Islet precursor cell (in vitro differentiated cells): ENCODE measurements around the gene BLMH.

Experiments
- DNase-seq: peaks from one replicate; pipeline ENCODE4 v3.0.0-alpha.2; 2018

The BLMH gene

DNA sequence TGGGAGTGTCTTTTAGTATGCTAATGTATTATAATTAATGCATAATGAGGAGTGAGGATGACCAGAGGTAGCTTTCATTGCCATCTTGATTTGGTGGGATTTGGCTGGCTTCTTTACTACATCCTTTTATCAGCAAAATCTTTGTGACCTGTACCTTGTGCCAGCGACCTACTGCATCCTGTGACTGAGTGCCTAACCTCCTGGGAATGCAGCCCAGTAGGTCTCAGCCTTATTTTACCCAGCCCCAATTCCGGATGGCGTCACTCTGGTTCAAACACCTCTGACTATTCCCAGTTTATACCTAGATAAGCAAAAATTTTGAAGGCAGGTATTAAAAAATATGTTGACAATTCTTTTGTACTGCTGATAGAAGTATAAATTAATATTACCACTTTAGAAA lies 10.5 kb upstream of the BLMH start:
- peak; percentile 45 for DNase-seq

DNA sequence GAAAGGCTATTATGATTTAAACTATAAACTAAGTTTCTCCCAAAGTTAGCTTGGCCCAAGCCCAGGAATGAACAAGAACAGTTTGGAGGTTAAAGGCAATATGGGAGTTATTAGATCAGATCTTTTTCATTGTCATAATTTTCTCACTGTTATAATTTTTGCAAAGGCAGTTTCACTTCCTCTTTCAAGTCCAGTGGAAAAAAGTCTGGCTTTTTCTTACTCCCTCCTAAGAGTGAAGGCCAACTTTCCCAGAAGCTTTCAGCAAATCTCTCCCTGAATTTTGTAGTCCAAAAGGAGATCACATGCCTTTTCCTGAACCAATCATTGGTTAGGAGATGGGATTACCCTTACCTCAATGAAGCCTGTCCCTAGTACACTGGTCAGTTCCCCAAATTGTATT lies 9.1 kb upstream of the BLMH start:
- no peak for DNase-seq

DNA sequence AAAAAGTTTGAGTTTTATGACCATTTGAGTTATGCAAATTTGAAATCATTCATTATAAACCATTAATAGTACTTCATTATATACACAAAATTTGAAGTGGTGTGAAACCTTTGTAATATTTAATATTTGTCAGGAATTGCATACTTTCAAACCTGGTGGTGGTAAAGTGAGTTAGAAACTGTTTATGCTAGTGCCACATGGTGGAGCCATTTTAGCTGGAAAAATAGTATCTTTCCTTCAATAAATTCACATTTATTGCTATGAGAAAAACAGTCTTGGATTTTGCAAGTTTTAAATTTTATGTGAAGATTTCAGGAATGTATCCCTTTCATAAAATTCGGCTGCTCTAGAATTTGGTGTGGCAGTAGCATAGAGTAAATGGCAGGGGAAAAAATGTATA lies 7.3 kb upstream of the BLMH start:
- DNase-seq, result no peak

DNA sequence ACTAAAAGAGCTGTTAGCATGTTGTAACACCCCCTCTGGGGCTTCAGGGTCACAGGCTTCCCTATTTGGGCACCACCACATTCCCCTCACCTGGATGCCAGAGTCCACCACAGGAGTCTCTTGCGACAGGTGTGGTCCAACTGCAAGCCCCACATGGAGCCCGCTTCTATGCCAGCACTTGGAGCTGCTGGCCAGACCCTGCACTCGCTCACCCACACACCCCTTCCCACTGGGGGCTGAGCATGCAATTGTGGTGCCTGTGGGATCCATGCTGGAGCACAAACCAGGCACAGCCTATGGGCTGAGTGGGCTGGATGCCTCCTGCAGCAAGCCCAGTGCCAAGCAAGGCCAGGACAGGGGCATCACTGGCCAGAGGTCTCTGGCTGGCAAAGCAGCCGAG lies 6.0 kb upstream of the BLMH start:
- peak; percentile 51 for DNase-seq

DNA sequence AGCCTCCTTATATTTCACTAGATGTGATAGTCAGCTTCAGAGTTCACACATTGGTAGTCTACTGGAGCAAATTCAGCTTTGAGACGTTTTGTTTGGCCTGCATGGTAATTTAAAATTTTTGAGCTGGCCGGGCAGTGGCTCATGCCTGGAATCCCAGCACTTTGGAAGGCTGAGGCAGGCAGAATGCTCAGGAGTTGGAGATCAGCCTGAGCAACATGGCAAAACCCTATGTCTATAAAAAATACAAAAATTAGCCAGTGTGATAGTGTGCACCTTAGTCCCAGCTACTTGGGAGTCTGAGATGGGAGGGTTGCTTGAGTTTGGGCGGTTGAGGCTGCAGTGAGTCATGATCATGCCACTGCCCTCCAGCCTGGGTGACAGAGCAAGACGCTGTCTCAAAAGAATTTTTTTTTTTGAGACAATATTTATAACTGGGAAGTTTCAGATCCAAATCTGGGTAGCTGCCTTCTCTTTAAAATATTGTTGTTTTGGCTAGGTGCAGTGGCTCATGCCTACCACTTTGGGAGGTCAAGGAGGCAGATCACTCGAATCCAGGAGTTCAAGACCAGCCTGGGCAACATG lies 4.8 kb upstream of the BLMH start:
- peak; percentile 43 for DNase-seq

DNA sequence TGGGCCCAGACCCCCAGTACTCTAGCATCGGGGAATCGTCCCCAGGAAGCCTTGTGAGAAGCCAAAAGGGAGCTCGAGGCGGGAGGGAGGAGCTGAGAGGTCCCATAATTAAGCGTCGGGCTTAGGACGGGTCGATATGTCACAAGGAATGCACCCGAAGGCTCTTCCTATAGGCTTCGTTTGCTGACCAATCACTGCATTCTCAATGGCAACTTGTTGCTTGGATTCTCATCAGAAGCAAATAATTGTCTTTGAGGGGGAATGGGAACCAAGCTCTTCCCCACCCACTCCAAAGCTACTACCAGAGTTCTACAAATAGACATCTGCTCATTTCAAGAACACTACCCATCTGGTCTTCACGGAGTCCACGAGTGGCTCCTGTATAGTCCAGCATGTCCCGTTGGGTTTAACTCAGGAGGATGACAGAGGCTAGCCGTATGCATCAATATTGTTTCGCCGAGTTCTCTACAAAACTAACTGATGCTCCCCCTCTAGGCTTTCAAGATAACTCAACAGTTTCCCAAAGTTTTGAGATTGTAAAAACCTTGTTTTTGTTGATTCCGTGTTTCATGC lies 628 bp upstream of the BLMH start:
- no peak for DNase-seq

DNA sequence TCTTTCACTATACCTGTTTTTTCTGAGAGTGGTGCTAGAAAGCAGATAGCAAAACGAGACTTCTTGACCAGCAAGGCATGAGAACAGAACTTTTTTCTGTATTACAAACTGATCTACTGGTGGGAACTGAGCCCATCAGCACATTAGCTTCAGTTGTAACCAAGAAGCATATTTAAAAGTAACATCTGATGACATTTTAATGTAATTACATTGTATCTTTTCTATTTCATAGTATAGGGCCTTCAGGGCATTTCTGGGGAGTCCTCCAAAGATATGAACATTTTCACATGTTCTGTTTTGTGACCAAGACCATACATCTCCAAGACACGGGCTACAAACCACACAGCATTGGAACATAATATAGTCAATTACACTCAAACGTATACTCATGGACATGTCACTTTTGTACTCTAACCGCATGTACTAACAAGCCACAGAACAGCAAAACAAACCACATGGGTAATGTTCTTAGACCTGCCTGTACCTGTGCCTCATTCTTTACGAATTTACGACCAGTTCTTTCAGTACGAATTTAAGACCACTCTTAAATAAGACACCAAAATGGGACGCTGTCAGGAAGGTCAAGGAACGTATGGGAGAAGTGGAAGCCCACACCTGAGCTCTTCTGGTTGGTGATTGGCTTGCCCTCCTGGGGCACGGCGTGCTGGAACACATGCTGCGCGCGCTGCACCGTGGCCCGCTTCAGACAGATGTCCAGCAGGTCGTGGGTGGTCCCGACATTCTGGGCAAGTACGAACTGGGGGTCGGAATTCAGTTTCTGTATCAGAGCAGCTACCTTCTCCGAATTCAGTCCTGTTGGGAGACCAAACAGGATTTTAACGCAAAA lies 825 bp downstream of the BLMH start:
- peak; percentile 89 for DNase-seq

DNA sequence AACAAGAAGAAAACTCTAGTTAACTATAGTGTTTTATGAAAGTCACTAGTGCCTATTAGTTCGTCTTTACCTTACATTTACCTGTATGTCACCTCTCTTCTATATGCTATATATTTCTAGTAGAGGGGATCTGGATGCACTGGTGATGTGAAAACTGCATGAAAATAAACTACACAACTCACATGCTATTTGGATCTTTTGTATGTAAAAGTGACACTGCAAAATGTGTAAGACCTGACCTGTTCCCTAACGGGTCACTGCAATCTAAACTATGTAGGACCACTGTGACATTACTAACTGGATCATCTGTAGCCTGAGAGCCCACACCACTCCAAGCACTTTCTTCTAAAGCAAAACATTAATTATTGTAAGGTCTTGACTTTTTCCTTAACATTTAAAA lies 1.7 kb downstream of the BLMH start:
- DNase-seq, result no peak

DNA sequence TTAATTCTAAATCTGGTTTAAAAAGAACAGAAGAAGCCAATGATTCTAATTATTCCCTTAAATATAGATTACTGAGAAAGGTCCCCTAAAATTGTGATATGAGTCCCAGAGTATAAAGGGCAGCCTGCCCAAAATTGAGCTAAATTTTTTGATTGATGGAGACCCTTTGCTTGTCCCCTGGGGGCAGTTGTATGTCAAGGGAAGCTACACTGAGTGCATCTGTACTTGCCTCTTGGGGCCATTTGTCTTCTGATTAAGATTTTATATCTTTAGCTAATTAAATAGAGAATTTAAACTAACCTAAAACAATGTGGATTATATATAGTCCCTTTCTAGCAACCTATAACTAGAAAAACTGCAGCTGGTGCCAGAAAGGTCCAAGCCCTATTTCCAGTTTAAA lies 12.6 kb downstream of the BLMH start:
- DNase-seq, result no peak

DNA sequence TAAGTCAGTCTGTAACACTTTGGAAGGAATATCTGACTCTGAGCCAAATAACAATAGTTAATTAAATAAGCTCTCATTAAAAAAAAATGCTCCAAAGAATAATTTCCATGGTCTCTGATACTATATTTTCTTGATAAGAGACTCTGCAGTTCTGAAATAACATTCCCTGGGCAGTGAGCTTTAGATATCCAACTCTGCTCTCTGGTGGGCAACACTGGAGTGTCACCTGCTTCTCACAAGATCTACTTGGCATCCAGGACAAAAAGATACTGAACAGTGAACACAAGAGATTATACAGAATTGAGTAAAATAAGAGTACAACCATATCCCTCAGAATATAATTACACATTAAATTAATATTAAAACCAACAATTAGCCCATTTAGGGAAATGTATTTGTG lies 13.7 kb downstream of the BLMH start:
- DNase-seq, result peak; percentile 64

DNA sequence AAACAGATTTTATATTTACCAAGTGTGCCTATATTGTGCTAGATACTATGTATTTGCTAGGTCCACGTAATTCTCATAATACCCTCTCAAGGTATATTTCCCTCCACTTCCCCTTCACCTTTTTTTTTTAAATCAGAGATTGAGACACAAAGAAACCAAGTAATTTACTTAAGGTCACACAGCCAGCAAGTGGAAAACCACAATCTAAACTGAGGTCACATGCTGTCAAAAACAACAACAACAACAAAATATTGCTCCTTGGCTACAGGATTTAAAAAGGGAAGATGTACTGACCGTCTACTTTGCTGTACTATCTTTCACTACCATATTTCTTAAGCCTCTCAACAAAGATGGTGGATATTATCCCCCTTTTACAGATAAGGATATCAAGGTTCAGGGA lies 15.8 kb downstream of the BLMH start:
- no peak for DNase-seq

DNA sequence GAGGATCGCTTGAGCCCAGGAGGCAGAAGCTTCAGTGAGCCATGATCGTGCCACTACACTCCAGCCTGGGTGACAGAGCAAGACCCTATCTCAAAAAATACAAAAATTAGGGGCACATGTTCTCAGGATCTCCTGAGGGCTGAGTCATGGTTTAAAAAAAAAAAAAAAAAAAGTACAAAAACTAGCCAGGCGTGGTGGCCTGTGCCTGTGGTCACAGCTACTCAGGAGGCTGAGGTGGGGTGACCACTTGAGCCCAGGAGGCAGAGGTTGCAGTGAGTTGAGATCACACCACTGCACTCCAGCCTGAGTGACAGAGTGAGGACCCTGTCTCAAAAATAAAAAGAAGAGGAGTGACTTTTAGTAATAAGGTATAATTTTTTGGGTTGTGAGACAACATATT lies 16.9 kb downstream of the BLMH start:
- DNase-seq, result no peak

DNA sequence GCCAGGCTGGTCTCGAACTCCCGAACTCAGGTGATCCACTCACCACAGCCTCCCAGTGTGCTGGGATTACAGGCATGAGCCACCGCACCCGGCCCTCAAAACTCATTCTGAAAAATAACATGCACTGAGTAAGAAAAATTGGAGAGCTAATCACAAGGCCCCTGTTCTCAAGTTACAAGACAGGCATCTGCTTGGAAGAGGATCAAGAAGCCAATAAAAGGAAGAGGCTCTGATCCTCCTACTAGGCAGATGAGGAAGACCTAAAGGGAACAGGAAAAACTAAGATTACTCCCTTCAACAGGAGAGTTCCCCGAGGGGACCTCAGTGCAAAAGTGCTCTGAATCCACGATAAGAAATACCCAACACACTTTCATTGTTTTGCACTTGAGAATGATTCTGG lies 18.4 kb downstream of the BLMH start:
- no peak for DNase-seq

DNA sequence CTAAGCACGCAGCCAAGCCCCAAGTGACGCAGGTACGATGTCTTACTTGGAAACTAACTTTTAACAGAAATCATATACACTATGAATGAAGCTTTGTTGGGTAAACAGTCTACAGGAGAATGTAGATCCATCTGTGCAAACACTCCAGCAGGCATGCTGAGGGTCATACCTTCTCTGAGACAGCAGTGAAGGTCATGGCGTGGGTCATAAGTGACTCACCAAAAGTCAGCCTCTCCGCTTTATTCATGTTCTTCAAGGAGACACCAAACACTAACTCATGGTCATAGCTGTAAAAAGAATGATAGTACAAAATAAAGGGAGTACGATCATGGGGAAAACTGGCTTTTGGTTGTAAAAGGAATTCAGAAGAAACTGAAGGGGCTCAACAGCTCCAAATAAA lies 20.6 kb downstream of the BLMH start:
- no peak for DNase-seq

DNA sequence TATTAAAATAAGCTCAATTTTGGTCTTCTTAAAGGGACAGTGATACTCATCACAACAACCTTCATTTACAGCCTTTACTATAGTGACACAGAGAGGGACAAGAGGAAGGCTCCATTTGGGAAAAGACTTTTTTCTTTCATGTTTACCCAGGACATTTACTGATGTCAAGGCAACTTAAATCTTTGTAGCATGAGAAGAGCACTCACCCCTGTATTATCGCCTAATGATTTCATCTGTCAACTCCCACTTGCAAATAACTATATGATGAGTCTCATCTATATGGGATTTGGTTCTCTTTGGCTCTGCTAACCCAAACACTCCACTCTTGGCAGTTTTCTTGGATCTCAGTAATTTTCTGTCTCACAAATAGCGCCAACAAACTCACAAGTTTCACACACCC lies 24.1 kb downstream of the BLMH start:
- DNase-seq, result no peak

DNA sequence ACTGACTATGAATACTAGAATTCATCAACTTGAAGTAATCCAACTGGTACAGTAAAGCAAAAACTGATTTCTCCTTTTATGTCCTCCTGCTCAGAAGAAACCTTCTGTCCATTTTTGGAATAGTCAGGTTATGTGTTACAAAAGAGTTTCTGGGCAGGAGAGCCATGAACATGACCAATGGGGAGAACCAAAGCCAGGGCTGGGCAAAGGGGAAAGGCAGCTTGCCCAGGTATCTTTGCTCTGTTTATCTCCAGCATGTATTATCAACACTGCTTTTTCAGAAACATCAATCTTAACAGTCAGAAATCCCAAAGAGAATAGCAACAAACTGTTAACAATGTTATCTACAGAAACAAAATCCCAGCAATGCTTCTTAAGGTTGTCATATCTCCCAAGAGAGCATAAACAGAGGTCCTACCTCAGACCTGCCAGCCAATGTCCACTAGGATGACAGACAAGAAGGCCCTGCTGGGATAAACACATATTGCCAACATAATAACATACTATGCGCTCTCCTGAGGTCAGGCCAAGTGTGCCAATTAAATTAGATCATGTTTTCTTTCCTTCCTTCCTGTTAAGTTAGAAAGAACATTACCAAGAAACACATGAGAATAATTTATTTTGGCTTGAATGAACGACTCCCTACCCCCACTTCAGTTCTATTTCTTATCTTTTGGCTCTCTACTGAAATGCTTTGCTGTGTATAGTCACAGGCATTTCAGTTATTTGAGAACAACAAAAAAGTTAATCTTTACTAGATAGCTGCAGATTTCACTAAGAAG lies 28.0 kb downstream of the BLMH start:
- DNase-seq, result no peak

DNA sequence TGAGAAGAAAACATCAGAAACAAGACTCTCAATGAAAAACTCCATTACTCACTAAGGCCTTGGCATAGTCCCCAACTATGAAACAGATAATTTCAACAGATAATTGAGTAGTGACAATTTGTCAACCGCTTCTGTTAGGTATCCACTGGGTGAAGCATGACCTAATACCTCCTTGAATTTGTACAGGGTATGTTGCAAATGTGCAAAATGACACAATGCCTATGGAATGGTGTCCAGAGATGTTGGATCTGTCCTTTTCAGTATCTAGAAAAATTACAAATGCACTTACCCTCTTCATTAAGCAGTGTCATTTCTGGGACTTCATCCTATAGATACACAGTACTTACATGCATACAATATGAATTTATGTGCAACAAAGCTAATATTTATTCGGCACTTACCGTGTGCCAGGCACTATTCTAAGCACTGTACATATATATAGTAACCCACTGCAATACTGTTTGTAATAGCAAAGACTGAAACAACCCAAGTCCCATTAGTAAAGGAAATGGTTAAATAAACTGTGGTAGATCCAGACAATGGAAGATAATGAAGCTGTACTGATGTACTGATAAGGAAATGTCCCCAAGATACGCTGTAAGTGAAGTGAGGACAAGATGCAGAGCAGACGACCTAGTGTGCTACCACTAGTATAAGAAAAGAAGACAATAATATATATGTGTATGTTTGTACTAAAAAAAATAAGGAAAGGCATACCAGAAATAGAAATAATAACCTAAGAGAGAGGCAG lies 34.8 kb downstream of the BLMH start:
- no peak for DNase-seq

DNA sequence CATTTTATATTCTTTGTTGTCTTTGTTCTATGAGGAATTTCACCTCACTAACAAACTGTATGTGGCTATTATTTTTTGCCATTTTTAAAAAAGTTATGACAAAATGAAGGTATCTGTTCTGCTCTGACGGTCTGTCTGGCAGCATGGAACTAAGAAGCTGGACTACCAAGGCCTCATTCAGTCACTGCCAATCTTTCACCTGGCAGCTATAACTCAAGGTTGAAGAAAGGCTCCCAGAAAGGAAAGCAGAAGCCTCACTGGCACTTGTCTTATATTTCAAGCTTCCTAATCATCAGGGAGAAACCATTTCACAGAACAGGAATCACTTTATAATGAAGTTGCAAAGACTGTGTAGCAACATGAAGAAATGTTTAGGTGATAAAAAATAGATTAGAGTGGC lies 37.6 kb downstream of the BLMH start:
- no peak for DNase-seq

DNA sequence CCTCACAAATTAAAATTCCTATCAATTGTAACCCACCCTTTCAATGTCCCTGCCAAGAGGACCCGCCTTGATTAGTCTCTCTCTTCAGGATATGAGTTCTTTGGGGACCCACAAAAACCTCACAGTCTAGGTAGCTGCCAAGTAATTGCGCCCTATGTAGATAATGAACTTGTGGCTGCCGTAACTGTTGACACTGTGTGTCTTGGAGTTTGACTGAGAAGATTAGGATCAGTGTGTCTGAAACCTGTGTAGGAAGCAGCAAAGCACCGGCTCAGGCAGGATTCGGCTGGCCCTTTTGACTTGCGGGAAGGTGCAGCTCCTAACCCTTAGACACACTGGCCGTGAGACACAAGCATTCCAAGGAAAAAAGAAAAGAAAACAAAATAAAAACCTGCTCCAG lies 38.4 kb downstream of the BLMH start:
- DNase-seq, result peak; percentile 79

DNA sequence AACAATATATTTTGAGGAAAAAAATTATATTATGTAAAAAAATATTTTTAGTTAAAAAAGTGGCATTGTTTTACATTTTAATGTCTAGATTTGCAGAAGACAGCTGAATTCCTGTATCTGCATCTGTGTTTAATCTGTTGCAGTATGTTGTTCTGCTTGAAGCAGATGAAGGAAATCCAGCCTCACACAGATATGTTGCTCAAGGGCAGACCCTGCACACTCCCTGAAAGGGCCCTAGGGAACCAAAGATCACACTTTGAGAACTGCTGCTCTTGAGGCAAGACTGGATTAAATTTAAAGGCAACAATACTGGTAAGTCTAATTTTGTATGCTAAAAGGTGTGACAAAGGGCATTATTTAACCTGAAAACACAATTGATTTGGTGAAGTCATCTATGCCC lies 39.8 kb downstream of the BLMH start:
- DNase-seq, result no peak

DNA sequence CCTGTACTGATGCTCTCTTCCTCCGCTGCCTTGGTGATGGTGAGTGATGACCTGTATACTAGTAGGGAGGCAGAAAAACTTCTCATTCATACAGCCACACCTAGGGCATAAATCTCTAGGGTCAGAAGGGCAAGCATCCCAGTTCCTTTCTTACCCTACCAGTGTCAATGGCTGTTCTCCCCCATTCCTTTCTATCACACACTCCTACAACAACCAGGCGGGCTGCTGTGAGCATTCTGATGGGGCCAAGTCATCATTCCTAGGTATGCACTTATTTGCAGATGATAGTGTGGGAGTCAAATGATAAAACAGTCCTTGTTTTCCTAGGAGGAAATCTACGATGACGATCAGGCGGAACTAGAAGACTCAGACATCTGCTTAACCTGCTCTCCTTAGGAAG lies 42.3 kb downstream of the BLMH start:
- no peak for DNase-seq

DNA sequence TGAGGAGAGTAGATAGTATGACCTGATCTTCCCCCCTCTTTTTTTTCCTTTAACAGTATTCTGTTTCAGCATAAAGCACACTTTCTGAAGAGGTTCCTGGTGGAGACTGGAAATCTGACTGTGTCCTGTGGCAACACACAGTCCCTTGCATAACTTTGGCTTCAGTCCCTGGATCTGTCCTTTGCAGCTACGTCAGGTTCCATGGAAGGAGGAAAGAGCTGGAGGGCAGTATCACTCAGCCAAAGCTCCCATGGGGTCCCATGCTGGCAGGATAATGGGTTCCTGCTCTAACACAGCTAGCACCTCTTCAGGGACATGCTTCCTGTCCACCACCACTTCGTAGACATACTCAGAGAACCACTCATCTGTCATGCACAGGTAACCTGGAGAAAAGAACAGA lies 43.0 kb downstream of the BLMH start:
- DNase-seq, result no peak

DNA sequence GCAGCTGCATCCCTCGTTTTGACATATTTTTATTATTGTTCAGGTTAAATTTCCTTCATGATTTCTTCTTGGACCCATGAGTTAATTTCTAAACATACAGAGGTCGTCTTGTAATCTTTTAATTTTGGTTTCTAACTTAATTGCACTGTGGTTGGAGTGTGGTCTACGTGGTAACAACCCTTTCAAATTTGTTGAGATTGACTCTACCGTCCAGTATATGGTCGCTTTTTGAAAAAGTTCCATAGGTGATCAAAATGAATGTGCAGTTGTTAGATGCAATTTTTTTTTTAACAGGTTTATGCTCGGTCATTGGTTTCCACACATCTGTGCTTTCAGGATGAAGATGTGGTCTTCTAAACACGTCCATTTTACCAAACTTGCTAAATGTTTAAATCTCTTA lies 45.3 kb downstream of the BLMH start:
- no peak for DNase-seq
